ENCODE results near the gene GNB1. TPM values are rescaled to one million over a fixed set of nuclear protein-coding genes. Genes with fewer than 3 reads are reported as not detected.

Gene GNB1
- total RNA-seq, 1 experiment from 2014 or later, result 400 TPM

- H4K5ac ChIP-seq (ENCODE audit: insufficient read length, low read depth, low read length), result no peak overlapping the region
- peaks cover 6% of the 10 kb centered on the region for H3K79me1 ChIP-seq (ENCODE audit: insufficient read depth, low read depth, low read length, poor library complexity, severe bottlenecking)
- H3K4me3 Mint-ChIP-seq, result no peak overlapping the region
- no peak overlapping the region for H3K27ac ChIP-seq (ENCODE audit: insufficient read length, low read depth, low read length)
- H3K27ac Mint-ChIP-seq, result no peak overlapping the region
- H2BK15ac ChIP-seq (ENCODE audit: low read depth, low read length), result no peak overlapping the region
- H4K20me1 ChIP-seq (ENCODE audit: control insufficient read depth, insufficient read depth, insufficient read length), result no peaks in the 10 kb centered on the region
- H2AK5ac ChIP-seq (ENCODE audit: insufficient read length, low read length), result no peak overlapping the region
- no peaks in the 10 kb centered on the region for H3K9me3 ChIP-seq (ENCODE audit: control insufficient read depth, low read depth, low read length)
- H2BK5ac ChIP-seq (ENCODE audit: insufficient read length, low read length), result no peak overlapping the region
- H3K14ac ChIP-seq (ENCODE audit: insufficient read depth, low read length), result no peak overlapping the region
- H3K79me2 ChIP-seq (ENCODE audit: insufficient read depth, low read length), result no peaks in the 10 kb centered on the region; the same call in 1 of the 2 replicates
- no peaks in the 10 kb centered on the region for H3K27me3 ChIP-seq (ENCODE audit: insufficient read depth, low read length)
- no CpG with 5 or more reads among the region's 15 CpGs for WGBS (ENCODE audit: extremely low coverage, insufficient read length, low lambda C conversion rate)
- no peak overlapping the region for H3T11ph ChIP-seq (ENCODE audit: low read length)
- H3K4me2 ChIP-seq (ENCODE audit: insufficient read depth, insufficient read length, low read length), result no peak overlapping the region
- no peaks in the 10 kb centered on the region; a peak in 2 of 4 replicates for H3K4me1 Mint-ChIP-seq
- no peak overlapping the region for H3K56ac ChIP-seq (ENCODE audit: insufficient read length, low read depth, low read length)
- H3K23ac ChIP-seq (ENCODE audit: insufficient read length, low read depth, low read length), result no peak overlapping the region
- H3K4ac ChIP-seq (ENCODE audit: low read depth, low read length), result no peak overlapping the region
- no peak overlapping the region for H4K8ac ChIP-seq (replicated peaks; ENCODE audit: insufficient read length, low read depth, low read length)
- no peak overlapping the region for H2BK120ac ChIP-seq (ENCODE audit: low read depth, low read length, poor library complexity, severe bottlenecking)
- TF ChIP-seq CTCF (conservative IDR thresholded peaks at IDR 0.05), result no peak
- H2BK12ac ChIP-seq (ENCODE audit: insufficient read length, low read depth, low read length), result no peak overlapping the region
- H3K4me1 ChIP-seq (ENCODE audit: insufficient read depth, low read length), result no peaks in the 10 kb centered on the region
- H4K91ac ChIP-seq (ENCODE audit: insufficient read length, low read depth, low read length), result no peak overlapping the region
- no peak overlapping the region for H2BK20ac ChIP-seq (ENCODE audit: low read depth, low read length, poor library complexity, severe bottlenecking)
- peaks cover 30 to 69% (median 62%) of the 10 kb centered on the region in 3 experiments; a peak in 6 of 7 replicates for H3K36me3 Mint-ChIP-seq (ENCODE audit: insufficient read depth in 1 of 3, low read depth in 3 of 3)
- no peak for DNase-seq
- no peak overlapping the region for H3K18ac ChIP-seq (ENCODE audit: insufficient read length, low read depth, low read length)
- H3K9me3 Mint-ChIP-seq, result no peaks in the 10 kb centered on the region; a peak in 1 of 5 replicates
- no peak overlapping the region for H2AFZ ChIP-seq (ENCODE audit: low read length)
- no peaks in the 10 kb centered on the region; the same call in 1 of the 2 replicates for H3K27me3 Mint-ChIP-seq (ENCODE audit: low read depth)
- no peak overlapping the region for H3K9ac ChIP-seq (ENCODE audit: extremely low read depth, insufficient read length, low read length)
- H3K23me2 ChIP-seq (ENCODE audit: insufficient read length, low read depth, low read length, poor library complexity, severe bottlenecking), result no peaks in the 10 kb centered on the region
Measured at GRCh38 chr1:1755852-1756251, 135.0 kb downstream of the GNB1 start.

All from H9 (cell line).